HG03175 (cell line): ENCODE data around the gene PPP1R37.
A peak's percentile ranks its signal among the peaks of the same experiment; 100 is the strongest.

Experiments used
- ATAC-seq: cut with Tn5 transposase; IDR thresholded peaks from one replicate; pipeline ENCODE4 v1.9.1; 2021; ENCODE audit warnings: mild to moderate bottlenecking, moderate library complexity; ENCODE audit not compliant: unreplicated experiment

PPP1R37 gene

DNA sequence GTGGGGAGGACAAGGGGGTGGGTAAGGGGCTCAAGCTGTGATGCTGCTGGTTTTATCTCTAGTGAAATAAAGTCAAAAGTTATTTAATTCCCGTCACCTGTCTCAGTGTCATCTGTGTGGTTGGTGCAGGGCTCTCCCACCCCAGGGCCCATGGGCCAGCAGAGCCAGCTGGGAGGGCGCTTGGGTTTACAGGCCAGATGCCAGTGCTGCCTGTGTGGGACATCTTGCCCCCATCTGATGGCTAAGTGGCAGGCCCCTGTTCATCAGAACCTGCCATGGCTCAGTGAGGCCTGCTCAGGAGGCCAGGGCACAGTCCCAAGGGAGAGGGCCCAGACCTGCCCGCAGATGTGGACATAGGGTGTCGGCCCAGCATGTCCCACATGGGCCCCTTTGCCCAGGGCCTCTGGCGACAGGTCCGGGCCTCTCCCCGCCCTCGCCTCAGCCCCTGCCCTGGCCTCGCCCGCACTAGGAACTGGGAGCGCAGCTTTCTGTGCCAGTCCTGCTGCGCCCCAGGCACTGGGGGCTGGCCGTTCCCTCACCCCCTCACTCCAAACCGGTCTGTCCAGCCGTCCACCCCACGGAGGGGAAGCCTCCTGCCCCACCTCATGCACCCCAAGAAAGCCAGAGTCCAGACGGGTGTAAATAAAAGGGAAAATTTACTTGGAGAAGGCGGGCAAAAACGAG is 22.0 kb upstream of the PPP1R37 start:
- no peak for ATAC-seq

DNA sequence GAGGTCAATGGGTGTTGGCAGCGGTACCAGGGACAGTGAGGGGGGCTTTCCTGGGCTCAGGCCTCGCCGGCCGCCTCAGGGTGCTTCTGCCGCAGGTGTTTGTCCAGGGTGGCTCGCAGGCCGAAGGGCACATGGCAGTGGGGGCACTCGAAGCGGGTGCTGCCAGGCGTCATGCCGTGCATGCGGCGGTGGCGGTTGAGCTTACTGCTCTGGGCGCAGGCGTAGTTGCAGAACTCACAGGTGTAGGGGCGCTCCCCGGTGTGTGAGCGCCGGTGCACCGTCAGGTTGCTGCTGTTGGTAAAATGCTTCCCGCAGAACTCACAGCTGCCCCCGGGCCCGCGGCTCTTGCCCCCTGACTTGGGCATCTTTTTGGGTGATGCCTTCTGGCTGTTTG is 21.4 kb upstream of the PPP1R37 start:
- ATAC-seq, result no peak

DNA sequence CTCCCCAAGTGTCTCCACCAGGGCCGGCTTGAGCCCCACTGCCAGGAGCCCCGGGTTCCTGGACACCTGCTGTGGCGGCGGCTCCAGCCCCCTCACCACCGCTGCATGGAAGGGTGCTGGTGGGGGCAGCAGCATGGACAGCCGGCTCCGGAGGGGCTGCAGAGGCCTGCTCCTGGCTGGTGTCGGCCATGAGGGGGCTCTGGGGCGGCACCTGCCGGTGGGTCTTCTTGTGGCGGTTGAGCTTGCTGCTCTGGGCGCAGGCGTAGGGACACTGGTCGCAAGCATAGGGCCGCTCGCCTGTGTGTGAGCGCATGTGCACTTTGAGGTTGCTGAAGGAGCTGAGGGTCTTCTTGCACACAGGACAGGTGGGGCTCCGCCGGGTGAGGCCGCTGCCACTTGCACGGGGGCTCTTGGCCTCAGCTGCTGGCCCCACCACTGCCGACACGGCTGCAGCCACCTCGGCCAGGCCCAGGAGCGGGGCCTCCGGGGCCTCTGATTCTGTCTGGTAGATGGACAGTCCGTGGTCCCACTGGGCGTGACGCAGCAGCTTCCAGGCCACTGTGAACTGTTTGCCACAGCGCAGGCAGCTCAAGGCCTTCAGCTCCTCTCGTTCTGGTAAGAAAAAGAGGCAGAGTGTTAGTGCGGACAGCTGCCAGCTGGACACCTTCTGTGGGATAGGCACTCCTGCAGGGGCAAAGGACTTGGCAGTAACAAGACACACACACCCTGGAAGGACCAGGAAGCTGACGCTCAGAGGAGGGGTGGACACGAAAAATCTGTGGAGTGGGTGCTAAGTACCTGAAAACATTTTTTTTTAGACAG is 20.8 kb upstream of the PPP1R37 start:
- no peak for ATAC-seq

DNA sequence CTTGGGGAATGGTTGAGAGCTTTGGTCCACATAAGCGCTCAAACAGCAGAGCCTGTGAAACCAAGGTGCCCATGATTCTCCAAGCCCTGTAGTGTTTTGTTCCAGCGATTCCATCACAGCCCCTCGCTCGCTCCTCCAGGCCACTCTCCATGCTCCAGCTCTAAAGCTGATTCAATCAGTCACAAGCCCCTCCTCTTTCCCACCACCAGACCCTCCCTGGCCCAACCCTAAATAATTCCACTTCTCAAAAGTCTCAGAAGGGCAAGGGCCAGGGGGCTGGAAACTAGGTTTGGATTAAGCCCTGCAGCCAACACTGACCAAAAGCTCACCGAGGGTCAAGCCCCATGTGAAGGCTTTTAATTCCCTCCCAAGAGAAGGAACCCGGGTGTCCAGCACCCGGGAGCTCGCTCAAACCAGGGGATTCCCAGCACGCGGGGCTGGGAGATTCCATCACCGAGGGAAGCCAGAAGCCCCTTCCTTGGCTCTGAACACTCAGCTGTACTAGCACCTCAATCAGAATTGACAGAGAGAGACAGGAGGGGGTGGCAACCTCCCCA is 18.2 kb upstream of the PPP1R37 start:
- ATAC-seq, result no peak

DNA sequence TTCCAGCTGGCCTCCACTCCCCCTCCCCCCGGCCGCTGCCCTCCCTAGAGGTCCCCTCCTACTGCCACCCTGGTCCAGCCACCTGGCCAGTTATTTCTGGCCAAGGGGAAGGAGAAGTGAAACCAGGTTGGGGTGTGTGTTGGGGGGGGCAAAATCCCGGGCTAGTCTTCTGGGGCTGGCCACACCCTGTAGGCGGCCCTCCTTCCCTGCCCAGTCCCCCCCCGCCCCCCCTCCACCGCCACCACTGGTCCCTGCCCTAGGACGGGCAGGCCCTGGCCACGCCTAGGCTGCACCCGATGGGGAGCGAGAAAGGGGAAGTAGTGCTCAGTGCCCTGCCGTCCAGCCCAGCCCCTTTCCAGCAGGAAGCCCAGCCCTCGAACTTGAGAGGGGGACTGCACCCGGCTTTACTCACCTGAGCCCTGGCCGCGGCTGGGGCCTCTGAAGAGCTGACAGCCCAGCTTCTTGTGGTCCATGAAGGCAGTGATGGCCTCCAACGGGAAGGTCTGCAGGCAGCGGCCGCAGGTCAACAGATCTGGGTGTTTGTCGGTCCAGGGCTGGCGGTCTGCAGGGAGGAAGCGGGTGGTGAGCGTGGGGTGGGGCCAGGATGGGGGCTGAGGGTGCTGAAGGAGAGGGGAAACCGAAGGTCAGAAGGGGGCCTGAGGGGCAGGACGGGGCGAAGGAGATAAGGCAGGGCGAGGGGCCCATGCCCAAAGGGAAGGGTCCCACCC is 17.5 kb upstream of the PPP1R37 start:
- peak; percentile 67 for ATAC-seq

DNA sequence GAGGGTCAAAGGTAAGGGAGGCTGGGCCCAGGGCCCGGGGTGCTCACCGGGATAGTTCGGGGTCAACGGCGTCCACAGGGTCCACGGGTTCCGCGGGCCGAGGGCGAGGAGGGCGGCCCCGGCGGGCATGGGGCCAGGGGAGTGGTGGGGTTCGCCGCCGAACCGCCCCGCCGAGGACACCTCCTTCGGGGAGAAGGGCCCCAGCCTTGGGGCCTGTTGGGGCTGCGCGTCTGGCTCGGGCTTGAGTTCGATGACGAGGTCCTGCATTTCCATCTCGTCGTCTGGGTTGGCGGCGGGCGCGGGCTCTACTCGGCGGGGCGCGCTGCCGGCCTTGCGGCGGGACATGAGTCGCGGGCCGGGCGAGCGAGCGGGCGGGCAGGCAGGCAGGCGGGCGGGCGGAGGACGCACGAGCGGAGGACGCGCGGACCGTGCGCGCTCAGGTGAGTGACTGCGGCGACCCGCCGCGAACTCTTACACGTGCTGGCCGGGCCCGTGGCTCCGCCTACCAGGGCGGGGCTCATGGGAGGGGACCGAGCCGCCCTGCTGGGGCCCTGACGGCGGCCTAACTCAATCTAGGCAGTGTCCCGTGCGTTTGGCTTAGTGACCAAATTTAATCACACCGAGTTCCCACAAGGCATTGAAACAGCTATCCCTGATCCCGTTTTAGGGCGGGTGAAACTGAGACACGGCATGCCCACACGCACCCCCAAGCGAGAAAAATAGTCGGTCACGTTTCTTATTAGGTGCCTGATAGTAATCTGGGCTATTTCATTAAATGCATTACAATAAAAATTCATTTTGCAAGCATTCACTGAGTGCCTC is 16.7 kb upstream of the PPP1R37 start, which contains the start of gene ZNF296:
Gene ZNF296, minus strand, starts transcription at position 450 of the 822 bp plus-strand sequence. Its CDS starts 105 bp downstream, at position 345.
- peak; percentile 51 for ATAC-seq

DNA sequence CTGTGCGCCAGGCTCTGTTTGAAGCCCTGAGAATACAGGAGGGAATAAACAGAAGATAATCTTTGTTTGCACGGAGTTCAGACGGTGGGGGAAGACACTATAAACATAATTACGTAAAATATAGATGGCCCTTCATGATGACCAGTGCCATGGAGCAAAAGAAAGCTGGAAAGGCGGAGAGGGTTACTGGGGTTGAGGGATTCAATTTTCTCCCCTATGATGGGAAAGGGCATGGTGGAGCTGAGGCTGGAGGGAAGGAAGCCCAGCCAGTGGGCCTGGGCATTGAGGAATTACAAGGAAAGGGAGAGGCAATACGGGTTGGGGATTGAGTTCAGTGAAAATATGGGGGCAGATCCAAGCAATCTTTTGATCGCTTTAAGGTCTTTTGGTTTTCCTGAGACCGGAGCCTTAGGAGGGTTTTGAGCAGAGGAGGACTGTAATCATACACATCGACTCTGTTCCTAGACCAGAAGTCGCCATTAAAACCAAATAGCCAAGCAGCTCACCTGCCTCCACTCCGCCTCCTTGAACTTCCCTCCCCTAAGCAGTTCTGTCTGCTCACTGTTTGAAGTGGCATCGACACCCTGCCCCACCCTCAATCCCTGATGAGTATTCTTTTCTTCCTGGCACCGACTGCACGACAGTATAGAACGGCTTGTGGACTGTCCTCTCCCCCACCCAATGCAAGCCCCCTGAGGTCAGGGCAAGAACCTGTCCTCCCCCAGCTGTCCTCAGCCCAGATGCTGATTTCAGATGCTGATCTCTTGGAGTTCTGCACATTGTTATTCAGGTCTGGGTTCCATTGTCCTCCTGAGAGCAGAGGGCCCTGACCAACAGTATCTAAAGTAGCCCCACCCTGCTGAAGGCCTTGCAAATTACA is 15.9 kb upstream of the PPP1R37 start:
- no peak for ATAC-seq

DNA sequence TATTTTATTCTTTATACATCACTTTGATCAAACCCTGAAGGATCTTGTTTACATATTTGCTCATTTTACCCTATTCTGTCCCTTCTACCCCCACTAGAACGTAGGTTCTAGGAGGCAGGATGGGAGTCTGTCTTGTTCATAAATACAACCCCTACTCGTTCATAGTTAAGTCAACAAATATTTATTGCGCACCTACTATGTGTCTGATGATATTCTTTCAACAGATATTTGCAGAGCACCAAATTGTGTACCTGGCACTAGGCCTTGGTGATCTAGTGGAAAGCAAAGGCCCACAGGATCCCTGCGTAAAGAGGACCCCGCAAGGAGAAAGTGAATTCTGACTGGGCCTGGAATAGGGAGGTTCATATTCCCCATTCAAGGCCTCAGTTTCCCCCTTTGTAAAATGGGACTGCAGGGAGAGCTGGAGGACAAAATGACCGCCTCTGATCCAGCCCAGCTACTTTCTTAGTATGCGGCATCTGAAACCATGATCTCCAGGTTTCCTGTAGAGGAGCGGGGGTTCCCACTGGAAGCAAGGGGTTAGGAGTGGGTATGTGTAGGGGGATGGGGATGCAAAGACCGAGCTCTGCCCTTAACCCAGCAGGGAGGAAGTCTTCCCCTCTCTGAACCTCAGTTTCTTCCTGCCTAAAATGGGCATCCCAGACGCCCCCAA is 14.5 kb upstream of the PPP1R37 start:
- ATAC-seq, result no peak

DNA sequence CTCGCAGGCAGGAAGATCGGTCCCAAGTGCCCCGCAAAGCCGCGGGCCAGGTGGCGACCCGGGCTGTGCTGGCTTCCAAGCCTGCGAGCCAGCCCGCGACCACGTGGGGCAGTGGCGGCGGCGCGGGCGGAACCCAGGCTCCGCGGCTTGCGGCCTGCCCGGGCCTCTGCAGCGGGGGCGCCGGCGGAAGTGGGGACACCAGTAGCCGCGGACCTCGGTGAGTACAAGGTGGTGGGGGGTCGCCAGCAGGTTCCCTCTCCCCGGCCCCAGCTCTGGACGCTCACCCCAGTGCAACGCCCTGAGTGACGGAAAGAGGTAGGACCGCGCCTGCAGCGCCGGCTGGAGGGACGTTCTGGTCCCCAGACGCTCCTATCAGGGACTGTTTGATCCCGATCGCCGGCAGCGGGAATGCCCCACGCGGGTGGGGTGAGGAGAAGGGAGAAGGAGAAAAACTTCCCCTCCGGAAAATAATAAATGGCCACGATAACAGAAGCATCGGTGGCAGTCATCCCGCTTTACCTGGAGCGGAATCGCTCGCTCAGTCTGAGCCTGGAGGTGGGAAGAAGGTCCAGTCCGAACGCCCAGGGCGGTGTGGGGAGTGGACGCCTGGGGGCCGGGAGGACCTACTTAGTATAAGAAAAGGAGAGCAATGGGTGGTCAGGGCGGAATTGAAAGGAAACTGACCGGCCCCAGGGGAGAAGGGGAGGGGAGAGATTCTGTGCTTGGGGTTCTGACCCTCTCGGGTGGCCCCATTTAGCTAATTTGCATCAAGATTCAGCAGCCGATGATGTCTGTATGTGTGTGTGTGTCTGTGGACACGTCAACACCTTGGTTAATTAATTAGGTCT is 13.7 kb upstream of the PPP1R37 start, which contains the start of gene GEMIN7:
Gene GEMIN7, plus strand, starts transcription at position 198 of the 848 bp plus-strand sequence. CDS start 10,855 bp downstream, outside the sequence.
- ATAC-seq, result peak; percentile 30

DNA sequence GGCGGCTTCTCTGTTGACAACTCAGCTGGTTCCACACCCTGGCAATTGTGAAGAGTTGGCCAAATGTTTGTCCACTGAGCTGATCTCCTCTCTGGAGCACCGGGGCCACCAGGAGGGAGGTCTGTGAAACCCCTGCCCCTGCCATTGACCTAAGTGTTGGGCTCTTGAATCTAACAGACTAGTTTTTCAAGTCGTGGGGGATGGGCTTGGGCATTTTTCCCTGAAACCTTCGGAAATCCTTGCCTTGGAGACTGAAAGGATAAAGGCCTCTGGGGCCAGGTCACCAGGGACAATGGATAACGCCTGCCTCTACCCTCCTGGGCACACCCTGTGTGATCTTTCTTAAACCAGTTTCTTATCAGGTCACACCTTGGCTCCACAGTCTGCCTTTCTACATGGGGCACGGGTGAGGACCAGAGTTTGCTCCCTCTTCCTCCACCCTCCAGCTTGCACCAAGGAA is 13.0 kb upstream of the PPP1R37 start:
- ATAC-seq, result no peak

DNA sequence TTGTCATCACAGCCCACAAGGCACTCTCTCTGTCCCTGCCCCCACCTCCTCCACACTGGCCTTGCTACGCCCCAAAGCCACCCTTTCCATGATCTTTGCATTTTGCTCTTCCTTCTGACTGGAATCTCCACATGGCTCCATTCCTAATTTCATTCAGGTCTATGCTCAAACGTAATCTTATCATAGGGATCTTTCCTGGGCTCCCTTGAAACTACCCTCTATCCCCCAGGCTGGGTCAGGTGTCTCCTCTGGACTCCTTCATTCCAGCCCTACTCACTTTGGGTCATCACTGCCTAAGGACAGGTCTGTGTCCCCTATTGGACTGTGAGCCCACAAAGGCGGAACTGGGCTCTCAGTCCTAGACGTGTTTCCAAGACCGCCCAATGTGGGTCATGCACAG is 10.8 kb upstream of the PPP1R37 start:
- ATAC-seq, result no peak

DNA sequence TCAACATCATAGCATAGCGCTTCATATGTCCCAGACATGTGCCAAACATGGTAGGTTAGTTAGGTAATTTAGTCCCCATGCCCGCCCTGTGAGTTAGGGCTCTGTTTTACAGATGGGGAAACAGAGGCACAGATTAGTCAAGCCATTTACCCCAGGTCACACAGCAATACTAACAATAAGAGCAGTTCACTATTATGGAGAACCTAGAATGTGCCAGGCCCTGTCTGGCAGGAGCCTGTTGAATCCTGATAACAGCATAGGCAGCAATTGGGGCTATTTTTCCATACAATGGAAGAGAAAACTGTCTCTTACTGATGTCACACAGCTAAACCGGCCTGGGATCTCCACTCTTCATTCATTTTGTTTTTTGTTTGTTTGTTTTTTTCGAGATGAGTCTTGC is 6.5 kb upstream of the PPP1R37 start:
- ATAC-seq, result no peak

DNA sequence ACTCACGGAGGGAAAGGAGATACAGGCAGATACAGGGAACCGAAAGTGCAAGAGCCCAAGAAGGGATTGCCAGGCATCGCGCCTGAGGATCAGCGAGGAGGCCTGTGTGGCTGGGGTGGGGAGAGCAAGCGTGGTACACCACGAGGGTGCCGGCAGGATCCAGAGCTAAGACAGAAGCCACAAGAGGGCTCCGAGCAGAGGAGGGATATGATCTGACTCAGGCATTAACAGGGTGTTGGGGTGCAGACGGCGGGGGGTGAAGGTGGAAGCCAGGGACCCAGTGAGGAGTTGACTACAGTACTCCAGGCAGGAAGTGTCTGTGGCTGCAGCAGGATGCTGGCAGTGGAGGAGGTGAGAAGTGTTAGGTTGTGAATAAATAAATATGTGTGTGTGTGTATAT is 5.4 kb upstream of the PPP1R37 start:
- no peak for ATAC-seq

DNA sequence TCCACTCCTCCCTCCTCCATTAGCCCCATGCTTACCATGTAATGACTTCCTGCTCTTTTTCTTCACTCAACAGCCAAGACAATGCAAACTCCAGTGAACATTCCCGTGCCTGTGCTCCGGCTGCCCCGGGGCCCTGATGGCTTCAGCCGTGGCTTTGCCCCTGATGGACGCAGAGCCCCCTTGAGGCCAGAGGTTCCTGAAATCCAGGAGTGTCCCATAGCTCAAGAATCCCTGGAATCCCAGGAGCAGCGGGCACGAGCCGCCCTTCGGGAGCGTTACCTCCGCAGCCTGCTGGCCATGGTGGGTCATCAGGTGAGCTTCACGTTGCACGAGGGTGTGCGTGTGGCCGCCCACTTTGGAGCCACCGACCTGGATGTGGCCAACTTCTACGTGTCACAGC is 2.9 kb upstream of the PPP1R37 start:
- ATAC-seq, result no peak

DNA sequence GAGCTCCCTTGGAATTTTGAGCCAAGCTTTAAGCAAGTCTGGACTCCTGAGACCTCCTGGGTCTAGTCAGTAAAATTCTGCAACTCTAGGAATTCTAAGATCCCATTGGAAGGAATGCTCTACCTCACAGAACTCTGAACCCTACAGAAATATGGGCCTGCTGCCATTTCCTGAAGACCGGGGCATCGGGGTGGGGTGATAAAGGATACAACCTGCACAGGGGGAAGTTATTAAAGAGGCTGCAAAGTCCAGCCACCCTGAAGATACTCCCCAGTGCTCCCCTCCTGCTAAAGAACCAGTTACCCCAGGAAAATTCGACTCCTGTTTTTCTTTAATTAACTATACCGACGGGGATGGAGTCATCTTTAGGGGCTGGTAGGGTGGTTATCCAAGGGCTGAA is 2.4 kb upstream of the PPP1R37 start:
- no peak for ATAC-seq

DNA sequence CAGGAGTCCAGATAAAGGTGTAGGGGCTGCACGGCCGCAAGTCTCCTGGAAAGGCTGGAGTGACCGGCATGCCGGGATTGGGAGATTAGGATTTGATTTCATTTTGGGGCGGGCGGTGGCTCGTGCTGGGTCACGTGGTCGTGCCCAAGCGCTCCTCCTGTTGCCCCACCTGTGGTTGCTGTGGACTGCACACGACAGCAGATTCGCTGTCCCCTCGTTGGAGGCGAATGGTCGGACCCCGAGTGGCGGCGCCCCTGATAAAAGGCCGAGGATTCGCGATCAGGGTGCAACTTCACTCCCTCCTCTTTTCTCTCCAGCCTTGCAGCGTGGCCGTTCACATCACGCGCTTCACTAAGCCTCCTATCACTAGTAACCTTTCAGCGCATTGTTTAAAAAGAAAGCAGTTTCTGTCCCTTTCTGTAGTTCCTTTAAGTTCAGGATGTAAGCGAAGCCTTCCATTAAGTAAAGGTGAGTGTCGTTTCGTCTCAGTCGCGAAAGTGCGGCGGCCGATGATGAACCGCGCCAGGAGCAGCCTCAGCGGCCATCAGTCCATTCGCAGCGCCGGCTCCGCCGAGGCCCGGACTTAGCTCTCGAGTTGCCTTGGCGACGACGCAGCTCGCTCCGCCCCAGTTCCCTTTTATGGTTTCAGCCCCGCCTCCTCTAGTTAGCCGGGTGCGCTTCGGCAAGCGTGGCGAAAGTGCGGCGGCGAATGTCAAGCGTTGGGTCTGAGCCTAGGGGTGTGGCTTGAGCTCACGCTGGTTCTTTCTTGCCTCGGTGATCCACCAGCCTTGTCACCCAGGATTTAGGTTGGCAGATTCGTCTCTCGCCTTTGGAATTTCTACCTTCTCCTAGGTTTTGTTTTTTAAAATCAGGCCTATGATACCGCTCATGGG is 1.7 kb upstream of the PPP1R37 start:
- peak; percentile 66 for ATAC-seq

DNA sequence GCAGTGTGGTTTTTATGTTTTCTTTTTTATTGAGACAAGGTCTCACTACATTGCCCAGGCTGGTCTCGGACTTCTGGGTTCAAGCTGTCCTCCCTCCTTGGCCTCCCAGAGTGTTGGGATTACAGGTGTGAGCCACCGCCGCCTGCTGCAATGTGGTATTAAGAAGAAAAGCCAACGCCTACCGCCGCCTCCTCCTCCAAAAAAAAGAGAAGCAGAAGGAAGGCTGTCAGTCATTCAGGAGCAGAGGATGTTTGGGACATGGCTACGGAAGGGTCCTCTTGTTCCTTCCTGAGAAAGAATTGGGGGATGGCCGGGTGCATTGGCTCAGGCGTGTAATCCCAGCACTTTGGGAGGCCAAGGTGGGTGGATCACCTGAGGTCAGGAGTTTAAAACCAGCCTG is 1.2 kb downstream of the PPP1R37 start:
- ATAC-seq, result no peak
